HG02571 (cell line): ENCODE measurements around the gene AUTS2.

Source experiments
- ATAC-seq: cut with Tn5 transposase; IDR thresholded peaks from one replicate; pipeline ENCODE4 v1.9.1; 2021; ENCODE audit warnings: mild to moderate bottlenecking, moderate library complexity; ENCODE audit not compliant: unreplicated experiment

The AUTS2 gene

DNA sequence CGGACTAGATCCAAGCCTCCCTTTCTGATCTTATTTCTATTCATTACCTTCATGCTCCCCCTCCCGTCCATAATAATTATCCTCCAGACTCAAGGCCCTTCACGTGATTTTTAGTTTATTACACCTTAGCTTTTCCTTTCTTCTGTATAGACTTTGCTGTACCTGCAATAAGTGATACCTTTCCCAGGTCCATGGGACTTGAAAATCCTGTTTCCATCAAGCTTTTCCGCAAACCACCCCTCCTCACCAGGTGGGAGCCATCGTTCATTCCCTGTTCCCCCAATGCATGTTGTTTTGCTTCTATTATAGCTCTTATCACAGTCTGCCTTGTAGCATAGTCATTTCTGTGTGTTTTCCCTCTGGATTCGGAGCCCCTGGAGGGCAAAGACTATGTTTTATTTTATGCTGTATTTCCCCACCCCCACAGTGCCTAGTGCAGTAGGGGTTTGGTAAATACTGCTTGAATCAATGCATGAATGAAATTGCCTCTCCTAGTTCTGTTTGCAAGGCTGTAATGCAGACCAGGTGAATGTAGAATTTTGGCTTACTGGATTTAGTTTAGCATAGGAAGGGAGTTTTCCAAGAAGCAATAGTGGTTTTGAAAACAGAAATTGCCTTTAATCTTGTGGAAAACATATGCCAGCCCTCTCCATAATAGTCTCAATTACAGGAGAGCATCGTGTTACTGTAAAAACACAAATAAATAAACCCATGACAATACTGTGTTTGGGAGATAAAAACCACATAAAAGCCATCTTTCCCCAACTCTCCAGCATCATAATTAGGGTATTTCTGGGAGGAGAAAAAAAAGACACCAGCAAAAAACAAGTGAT, 213.4 kb downstream of the AUTS2 start:
- ATAC-seq: no peak

GRCh38 chr7:69812756-69813155, 214.5 kb downstream of the AUTS2 start:
- ATAC-seq: no peak

DNA sequence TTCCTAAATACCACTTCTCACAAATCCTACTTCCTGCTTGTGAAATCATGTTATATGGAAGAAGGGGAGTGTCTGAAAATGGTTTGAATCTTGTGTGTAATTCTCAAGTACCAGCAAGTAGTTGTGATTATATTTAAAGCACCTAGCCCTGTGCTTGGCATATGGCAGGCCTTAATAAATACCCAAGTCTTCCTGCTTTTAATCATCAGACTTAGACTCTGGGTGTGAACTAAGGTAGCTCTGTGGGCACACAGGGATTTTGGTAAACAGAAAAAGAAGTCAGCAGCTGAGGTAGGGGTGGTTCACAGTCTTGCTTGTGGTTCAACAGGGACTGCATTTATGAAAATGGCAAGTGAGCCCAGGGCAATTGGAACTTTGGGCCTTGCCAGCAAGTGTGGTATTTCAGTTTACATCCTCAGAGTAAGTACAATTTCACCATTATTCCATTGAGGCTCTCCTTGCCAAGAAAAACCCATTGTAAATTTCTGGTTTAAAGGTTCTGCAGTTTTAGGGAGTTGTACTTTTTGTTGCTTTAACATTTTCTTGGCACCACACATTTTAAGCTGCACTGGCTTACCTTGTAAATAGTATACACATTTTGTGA, 215.5 kb downstream of the AUTS2 start:
- ATAC-seq: no peak

DNA sequence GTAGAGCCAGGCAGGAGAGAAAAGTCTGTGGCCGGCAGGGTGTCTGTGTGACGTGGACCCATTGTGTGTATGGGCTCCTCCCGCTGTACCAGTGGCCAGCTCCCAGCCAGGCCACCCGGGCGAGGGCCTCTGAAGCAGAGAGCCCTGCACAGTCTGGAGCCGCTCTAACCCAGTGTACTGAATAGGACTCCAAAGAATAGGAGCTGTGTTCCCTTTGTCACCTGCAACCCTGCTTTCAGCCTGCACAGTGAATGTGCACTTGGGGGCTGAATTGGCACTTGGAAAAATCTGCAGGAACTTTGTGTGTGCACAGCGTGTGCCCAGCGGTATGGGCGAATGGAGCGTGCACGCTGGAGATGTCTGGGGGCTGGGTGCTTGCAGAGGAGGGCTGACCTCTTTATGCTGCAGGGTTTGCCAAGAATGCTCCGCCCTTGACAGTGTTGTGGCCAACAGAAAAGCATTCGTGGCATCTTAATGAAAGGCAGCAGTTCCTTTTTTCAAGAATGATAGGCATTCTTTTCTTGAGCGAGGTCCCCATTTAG, 216.2 kb downstream of the AUTS2 start:
- ATAC-seq: no peak

DNA sequence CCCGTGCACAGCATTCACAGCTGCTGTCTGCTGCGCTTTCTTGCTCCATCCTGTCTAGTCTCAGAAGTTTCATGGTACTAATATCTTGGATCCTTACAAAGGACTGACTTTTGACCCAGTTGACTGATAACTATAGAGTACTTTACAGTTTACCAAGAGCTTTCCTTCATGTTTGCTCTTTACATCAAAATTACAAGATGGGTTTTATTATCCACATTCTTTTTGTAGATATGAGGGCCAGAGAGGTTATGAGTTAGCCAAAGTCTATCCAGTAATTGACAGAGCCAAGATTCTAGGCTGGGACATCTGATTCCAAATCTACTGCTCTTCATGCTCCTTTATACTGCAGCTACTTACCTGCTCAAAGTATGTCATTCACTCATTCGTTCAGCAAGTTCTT, 218.2 kb downstream of the AUTS2 start:
- ATAC-seq: no peak

- ATAC-seq: no peak
Measured at GRCh38 chr7:69817121-69817520, 218.8 kb downstream of the AUTS2 start.

- ATAC-seq: no peak
Measured at GRCh38 chr7:69817841-69818635, 219.8 kb downstream of the AUTS2 start.

DNA sequence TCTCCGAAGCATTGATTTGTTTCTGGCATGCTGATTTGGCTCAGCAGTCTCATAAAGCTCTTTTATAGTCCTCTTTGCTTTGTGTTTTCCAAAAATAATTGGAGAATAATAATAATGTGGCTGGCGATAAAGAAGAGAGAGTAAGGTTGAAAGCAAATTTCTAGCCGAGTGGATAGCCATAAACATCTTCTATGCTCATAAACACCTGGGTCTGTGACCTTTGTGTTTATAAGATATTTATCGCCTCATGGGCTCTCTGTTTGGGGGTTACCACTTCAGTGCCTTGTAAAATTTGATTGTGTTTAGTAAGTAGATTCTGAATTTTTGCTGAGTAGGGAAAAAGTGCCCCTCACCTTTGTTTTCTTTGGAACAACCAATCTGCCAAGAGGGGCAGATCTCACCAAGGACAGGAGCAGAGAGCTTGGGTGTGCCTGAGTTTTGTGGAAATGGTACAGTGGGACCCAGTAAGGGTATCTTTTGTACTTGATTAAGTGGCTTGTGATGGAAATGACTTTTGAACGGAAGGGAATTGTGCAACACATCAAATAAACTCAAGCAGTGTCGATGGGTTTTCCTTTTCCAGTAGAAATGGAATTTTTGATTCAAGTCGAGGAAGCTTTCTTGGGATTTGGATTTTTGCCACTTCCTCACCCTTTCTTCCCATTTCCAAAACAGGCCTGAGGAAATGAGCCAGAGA, 220.5 kb downstream of the AUTS2 start:
- ATAC-seq: no peak

GRCh38 chr7:69819333-69819705, 221.0 kb downstream of the AUTS2 start:
- ATAC-seq: no peak

GRCh38 chr7:69820479-69821192, 222.4 kb downstream of the AUTS2 start:
- no peak for ATAC-seq

DNA sequence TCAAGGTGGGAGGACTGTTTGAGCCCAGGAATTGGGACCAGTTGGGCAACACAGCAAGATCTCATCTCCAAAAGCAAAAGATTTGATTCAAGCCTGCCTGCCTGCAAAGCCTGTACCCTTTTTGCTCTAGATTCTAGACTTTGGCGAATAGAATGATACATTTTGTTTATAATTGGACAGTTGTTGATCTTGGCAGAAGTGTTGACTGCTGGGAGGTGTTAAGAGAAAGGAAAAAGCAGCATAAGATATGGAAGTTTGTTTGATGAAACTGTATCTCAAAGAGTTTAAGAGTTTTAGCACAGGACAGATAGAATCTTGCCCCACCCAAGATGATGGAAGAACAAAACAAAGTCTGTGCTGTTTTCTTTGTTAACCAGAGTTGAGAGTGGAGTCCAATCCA, 224.1 kb downstream of the AUTS2 start:
- ATAC-seq: no peak

DNA sequence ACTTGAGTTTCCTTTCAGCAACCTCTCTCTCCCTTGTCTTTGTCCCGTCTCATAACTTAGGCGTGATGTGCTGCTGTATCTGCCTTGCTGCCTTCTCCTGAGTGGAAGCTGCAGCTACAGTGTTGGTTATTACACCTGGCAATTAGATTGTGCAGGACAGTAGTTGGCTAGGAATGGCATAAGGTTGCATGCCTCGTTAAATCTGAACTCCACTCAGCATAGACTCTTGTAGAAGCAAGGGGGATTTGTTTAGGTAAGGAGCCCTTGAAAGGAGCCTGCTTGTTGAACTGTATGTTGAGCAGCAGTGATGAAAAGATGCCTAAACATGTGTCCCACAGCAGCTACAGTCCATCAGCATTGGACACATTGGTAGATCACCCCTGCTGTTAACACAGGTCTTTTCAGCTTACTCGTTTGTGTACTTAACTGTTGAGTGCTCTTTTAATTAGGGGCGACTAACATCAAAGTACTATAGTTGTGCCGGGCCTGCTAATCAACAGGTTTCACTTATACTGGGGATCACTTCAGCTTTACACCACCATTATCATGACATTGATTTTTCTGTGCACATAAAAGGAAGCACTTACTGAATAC, 225.0 kb downstream of the AUTS2 start:
- ATAC-seq: no peak

DNA sequence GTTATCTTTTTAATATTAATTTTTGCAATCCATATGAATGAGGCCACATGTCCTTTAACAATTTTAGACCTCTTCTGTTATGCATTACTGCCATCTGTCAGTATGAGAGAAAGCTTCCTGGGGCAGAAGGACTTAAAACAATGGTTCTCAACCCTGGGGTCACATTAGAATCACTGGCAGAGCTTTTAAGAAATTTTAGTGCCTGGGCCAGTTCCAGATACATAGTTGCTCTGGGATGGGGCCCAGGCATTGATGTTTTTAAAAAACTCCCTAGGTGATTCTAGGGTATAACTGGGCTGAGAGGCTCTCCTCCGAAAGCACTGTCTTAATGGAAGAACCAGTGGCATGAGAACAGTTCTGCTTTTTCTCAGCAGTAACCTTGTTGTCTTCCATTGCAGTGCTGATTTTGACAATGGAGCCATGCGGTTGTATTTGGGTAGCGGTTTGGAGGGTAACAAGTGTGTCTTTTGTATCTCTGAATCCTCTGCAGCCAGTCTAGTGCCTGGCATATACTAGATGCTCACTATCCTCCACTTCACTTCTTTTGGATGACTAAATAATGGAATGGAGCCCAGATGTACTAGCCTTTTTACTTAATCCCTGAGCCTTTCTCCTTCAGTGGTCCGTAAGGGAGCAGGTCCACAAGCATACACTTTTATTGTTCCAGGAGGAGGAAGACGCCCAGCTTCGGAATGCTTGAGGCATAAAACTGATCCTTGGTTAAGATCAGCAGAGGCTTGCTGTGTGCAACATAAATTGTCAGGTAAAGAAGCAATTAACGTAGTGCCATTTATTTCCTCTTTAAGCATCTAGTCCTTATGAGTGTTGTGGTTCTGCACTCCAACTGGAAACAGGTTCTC, 227.1 kb downstream of the AUTS2 start:
- no peak for ATAC-seq

DNA sequence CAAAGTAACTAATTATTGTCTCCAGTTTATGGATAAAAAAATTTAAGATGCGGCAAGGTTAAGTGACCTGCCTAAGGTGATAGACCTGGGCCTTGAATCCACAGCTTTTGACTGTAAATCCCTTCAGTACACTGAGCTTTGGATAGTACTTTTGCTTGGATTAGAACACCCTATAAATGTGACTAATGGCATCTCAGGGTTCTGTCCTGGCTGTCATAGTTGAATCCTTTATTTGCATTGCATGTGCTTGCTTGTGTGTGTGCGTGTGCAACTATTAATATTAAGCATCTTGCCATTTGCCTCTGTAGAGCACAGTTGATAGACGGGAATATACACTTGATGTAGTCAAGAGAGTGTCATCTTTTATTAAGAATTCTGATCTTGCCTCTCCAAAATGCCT, 228.0 kb downstream of the AUTS2 start:
- no peak for ATAC-seq

DNA sequence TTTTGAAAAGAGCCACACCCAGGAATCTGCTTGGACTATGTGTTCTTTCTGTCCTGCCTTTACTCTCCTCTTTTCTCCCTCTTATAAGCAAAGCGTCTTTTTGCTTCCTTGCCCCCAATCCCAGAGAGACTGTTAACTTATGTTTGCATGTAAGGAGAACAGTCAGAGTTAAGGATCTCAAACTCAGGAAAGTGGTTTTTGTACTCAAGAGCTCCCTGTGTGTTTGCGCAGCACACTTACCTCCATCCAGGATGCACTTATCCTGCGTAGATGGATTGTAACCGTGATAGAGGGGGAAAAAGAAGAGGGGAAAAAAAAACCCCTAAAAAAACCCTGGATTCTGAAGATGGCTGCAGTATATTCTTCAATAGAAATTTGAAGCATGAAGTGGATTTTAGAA, 228.9 kb downstream of the AUTS2 start:
- no peak for ATAC-seq

DNA sequence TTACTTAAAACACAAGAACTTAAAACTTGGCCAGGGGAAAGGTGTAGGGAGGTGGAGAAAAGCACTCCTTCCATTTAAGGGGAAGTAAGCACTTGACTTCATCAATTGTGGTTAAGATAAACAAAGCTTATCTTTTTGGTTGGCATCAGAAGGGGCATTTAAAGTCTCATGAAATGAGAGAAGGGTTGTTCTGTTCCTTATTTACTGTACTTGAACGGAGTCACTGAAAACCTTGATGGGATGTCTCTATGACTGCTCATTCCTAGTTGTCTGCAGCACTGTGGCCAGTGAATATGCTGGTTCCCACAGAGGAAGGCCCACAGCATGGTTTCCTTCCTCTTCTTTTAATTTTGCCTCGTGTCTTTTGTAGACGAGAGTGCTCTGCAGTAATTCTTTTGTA, 229.3 kb downstream of the AUTS2 start:
- no peak for ATAC-seq

- ATAC-seq: no peak
Measured at GRCh38 chr7:69832356-69832755, 234.1 kb downstream of the AUTS2 start.

- ATAC-seq: no peak
Measured at GRCh38 chr7:69833964-69834363, 235.7 kb downstream of the AUTS2 start.

GRCh38 chr7:69836702-69837101, 238.4 kb downstream of the AUTS2 start:
- no peak for ATAC-seq
